Endothelial cell (in vitro differentiated cells): ENCODE data around the gene CPA3. TPM values are rescaled to one million over a fixed set of nuclear protein-coding genes. Genes with fewer than 3 reads are reported as not detected.

Experiments
- DNase-seq: peaks from one replicate; pipeline ENCODE4 v3.0.0; 2021; ENCODE audit warnings: low spot score
- H3K27ac Mint-ChIP-seq: one replicate; pipeline ENCODE4 v1.8.0; 2021; ENCODE audit warnings: mixed read lengths, inconsistent platforms; ENCODE audit not compliant: unreplicated experiment
- H3K27me3 Mint-ChIP-seq: one replicate; pipeline ENCODE4 v1.8.0; 2021; ENCODE audit warnings: mild to moderate bottlenecking, moderate library complexity, mixed read lengths, inconsistent platforms; ENCODE audit not compliant: unreplicated experiment
- H3K36me3 Mint-ChIP-seq: one replicate; pipeline ENCODE4 v1.8.0; 2021; ENCODE audit warnings: mild to moderate bottlenecking, low read depth, mixed read lengths, inconsistent platforms; ENCODE audit not compliant: unreplicated experiment
- H3K4me1 Mint-ChIP-seq: one replicate; pipeline ENCODE4 v1.8.0; 2021; ENCODE audit warnings: mild to moderate bottlenecking, mixed read lengths, inconsistent platforms; ENCODE audit not compliant: unreplicated experiment
- H3K4me3 Mint-ChIP-seq: one replicate; pipeline ENCODE4 v1.8.0; 2021; ENCODE audit warnings: mild to moderate bottlenecking, mixed read lengths, inconsistent platforms; ENCODE audit not compliant: unreplicated experiment
- H3K9me3 Mint-ChIP-seq: one replicate; pipeline ENCODE4 v1.8.0; 2021; ENCODE audit warnings: mixed read lengths, inconsistent platforms; ENCODE audit not compliant: unreplicated experiment
- total RNA-seq: library from RNA; stranded (reverse); fragmentation: NEBNext Ultra II Directional; extraction: Animal tissue kit (Norgen Biotek cat#: 25700); gene quantifications from one replicate; pipeline ENCODE4 v1.2.1, GENCODE V29; 2021; ENCODE audit not compliant: unreplicated experiment
- TF ChIP-seq, protein P1 (sequence below): fragments of 200-600 bp; sonication (generic); IDR thresholded peaks from one replicate; pipeline ENCODE4 v1.5.0; 2021; ENCODE audit warnings: antibody characterized with exemption; ENCODE audit not compliant: unreplicated experiment

The CPA3 gene
- total RNA-seq, 1 donor from 2014 or later = not detected

GRCh38 chr3:148922467-148922866 lies 57.4 kb downstream of the CPA3 start:
- Mint-ChIP-seq H3K27me3 (no peaks in the 10 kb centered on the region), H3K27ac (no peak overlapping the region), H3K4me1 (no peaks in the 10 kb centered on the region), H3K4me3 (no peak overlapping the region), H3K9me3 (no peaks in the 10 kb centered on the region), H3K36me3 (no peaks in the 10 kb centered on the region)
- no peak for DNase-seq
- TF ChIP-seq, protein P1, sequence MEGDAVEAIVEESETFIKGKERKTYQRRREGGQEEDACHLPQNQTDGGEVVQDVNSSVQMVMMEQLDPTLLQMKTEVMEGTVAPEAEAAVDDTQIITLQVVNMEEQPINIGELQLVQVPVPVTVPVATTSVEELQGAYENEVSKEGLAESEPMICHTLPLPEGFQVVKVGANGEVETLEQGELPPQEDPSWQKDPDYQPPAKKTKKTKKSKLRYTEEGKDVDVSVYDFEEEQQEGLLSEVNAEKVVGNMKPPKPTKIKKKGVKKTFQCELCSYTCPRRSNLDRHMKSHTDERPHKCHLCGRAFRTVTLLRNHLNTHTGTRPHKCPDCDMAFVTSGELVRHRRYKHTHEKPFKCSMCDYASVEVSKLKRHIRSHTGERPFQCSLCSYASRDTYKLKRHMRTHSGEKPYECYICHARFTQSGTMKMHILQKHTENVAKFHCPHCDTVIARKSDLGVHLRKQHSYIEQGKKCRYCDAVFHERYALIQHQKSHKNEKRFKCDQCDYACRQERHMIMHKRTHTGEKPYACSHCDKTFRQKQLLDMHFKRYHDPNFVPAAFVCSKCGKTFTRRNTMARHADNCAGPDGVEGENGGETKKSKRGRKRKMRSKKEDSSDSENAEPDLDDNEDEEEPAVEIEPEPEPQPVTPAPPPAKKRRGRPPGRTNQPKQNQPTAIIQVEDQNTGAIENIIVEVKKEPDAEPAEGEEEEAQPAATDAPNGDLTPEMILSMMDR = no peak

DNA sequence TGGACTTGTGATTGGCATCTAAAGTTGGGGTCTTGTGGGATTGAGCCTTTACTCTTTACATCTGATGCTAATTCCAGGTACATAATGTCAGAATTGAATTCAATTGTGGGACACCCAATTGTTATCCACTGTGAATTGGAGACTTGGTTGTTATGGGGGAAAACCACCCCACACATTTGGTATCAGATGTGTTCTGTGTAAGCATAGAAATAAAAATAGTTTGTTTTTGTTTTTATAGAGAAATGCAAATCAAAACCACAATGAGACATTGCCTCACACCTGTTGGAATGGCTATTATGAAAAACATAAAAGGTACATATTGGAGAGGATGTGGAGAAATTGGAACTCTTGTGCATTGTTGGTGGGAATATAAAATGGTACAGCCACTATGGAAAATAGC lies 58.5 kb downstream of the CPA3 start:
- DNase-seq = no peak
- no peaks in the 10 kb centered on the region for H3K9me3 Mint-ChIP-seq
- no peak overlapping the region for H3K4me3 Mint-ChIP-seq
- no peaks in the 10 kb centered on the region for H3K27me3 Mint-ChIP-seq
- no peaks in the 10 kb centered on the region for H3K4me1 Mint-ChIP-seq
- TF ChIP-seq, protein P1 = no peak
- H3K36me3 Mint-ChIP-seq = no peaks in the 10 kb centered on the region
- no peak overlapping the region for H3K27ac Mint-ChIP-seq

GRCh38 chr3:148924562-148924961 lies 59.5 kb downstream of the CPA3 start:
- no peaks in the 10 kb centered on the region for H3K4me1 Mint-ChIP-seq
- no peaks in the 10 kb centered on the region for H3K27me3 Mint-ChIP-seq
- DNase-seq = no peak
- no peak overlapping the region for H3K4me3 Mint-ChIP-seq
- H3K27ac Mint-ChIP-seq = no peak overlapping the region
- TF ChIP-seq, protein P1 = no peak
- H3K9me3 Mint-ChIP-seq = no peaks in the 10 kb centered on the region
- no peaks in the 10 kb centered on the region for H3K36me3 Mint-ChIP-seq

DNA sequence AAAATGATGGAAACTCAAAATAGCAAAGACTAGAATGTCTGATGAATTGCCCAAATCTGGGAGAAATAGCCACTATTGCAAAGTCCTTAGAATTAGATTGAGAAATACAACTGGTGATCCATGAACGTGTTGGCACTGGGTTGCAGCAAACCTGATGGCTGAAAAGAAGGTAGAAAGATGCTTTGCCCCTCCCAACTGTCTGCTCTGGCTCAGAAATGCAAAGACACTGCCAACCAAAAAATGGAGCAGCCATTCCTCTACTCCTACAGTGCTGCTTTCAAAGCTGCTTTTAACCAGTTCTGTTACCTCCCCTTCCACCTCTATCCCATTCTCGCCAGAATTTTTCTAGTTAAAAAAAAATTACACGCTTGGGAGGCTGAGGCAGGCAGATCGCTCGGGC lies 60.7 kb downstream of the CPA3 start:
- TF ChIP-seq, protein P1 = no peak
- DNase-seq = no peak
- H3K36me3 Mint-ChIP-seq = no peaks in the 10 kb centered on the region
- H3K27me3 Mint-ChIP-seq = no peaks in the 10 kb centered on the region
- no peak overlapping the region for H3K27ac Mint-ChIP-seq
- H3K4me3 Mint-ChIP-seq = no peak overlapping the region
- H3K9me3 Mint-ChIP-seq = no peaks in the 10 kb centered on the region
- H3K4me1 Mint-ChIP-seq = no peaks in the 10 kb centered on the region

- Mint-ChIP-seq H3K27ac (no peak overlapping the region), H3K4me3 (no peak overlapping the region), H3K36me3 (no peaks in the 10 kb centered on the region), H3K27me3 (no peaks in the 10 kb centered on the region), H3K4me1 (peaks cover 2% of the 10 kb centered on the region), H3K9me3 (no peaks in the 10 kb centered on the region)
- TF ChIP-seq, protein P1 = no peak
- DNase-seq = no peak
Observed at GRCh38 chr3:148930752-148931151, 65.7 kb downstream of the CPA3 start.
